Measurements from ENCODE around the gene LRP4.
A peak's percentile ranks its signal among the peaks of the same experiment; 100 is the strongest.

Gene LRP4

DNA sequence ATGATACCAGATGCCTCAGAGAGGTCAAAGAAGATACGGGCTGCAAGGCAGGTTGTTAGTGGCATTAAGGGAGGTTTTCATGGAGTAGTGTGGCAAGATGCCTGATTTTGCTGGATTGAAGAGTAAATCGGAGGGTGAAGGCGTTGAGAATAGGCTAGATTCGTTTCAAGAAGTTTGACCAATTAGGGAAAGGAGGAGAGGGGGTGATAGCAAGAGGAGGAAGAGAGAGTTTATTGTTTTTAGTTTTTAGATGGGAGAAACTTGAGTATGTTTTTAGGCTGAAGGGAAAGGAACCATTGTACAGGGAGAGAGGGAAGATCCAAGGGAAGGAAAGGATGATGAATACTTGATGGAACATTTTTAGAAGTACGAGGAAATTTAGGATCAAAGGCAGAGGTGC, 34.7 kb upstream of the LRP4 start:
- H4K20me1 ChIP-seq (ENCODE audit: insufficient read depth, low read length, poor library complexity, severe bottlenecking) = no peaks in the 10 kb centered on the region
- H3K4me2 ChIP-seq (ENCODE audit: low read depth, low read length, poor library complexity, severe bottlenecking) = no peak overlapping the region
- TF ChIP-seq EZH2phosphoT487 (IDR thresholded peaks at IDR 0.05; ENCODE audit: borderline replicate concordance) = no peak
- TF ChIP-seq, protein P1, sequence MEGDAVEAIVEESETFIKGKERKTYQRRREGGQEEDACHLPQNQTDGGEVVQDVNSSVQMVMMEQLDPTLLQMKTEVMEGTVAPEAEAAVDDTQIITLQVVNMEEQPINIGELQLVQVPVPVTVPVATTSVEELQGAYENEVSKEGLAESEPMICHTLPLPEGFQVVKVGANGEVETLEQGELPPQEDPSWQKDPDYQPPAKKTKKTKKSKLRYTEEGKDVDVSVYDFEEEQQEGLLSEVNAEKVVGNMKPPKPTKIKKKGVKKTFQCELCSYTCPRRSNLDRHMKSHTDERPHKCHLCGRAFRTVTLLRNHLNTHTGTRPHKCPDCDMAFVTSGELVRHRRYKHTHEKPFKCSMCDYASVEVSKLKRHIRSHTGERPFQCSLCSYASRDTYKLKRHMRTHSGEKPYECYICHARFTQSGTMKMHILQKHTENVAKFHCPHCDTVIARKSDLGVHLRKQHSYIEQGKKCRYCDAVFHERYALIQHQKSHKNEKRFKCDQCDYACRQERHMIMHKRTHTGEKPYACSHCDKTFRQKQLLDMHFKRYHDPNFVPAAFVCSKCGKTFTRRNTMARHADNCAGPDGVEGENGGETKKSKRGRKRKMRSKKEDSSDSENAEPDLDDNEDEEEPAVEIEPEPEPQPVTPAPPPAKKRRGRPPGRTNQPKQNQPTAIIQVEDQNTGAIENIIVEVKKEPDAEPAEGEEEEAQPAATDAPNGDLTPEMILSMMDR (conservative IDR thresholded peaks at IDR 0.05; ENCODE audit: low read length) = no peak
- H3K4me1 ChIP-seq (ENCODE audit: insufficient read depth, low read length, poor library complexity, severe bottlenecking) = peaks cover 17% of the 10 kb centered on the region
- H3K9me3 ChIP-seq (ENCODE audit: insufficient read depth, low read depth, low read length) = no peaks in the 10 kb centered on the region
- H3K4me3 ChIP-seq (ENCODE audit: low read length, poor library complexity, severe bottlenecking) = no peak overlapping the region
- no peaks in the 10 kb centered on the region for H3K9me2 ChIP-seq (replicated peaks; ENCODE audit: low read depth, low read length)
- H2AFZ ChIP-seq (ENCODE audit: low read length) = no peak overlapping the region
- H3K79me2 ChIP-seq (ENCODE audit: insufficient read depth, low read length) = no peaks in the 10 kb centered on the region
- no peaks in the 10 kb centered on the region for H3F3A ChIP-seq (ENCODE audit: low read depth)
- no peaks in the 10 kb centered on the region for H3K27me3 ChIP-seq (ENCODE audit: insufficient read depth, low read length, poor library complexity, severe bottlenecking)
- H3K36me3 ChIP-seq (ENCODE audit: insufficient read depth, low read length) = no peaks in the 10 kb centered on the region
- no peak overlapping the region for H3K9ac ChIP-seq (ENCODE audit: low read depth, low read length, poor library complexity, severe bottlenecking)

DNA sequence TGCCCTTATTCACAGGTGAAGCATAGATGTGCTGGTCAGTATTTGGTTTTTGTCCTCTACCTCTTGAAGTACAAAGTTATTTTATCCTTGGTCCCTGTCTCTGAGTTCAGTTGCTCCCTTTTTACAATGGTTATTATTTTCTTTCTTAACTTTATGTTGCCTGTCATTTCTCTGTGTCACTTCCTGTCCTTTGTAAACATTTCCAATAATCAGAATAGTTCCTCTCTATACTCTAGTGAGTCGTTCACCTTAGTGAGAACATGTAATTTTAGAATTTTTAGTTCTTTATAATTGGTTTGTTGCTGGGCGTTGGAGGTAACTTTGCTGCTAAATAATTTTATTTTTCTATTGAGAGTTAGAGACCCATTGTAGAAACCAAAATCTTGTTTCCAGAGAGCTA, 34.2 kb upstream of the LRP4 start:
- TF ChIP-seq, protein P1 (conservative IDR thresholded peaks at IDR 0.05; ENCODE audit: low read length) = no peak
- no peak for TF ChIP-seq EZH2phosphoT487 (IDR thresholded peaks at IDR 0.05; ENCODE audit: borderline replicate concordance)
- Histone ChIP-seq H3K9me3 (ENCODE audit: insufficient read depth, low read depth, low read length) (no peaks in the 10 kb centered on the region), H3F3A (ENCODE audit: low read depth) (no peaks in the 10 kb centered on the region), H2AFZ (ENCODE audit: low read length) (no peak overlapping the region), H4K20me1 (ENCODE audit: insufficient read depth, low read length, poor library complexity, severe bottlenecking) (no peaks in the 10 kb centered on the region), H3K36me3 (ENCODE audit: insufficient read depth, low read length) (no peaks in the 10 kb centered on the region), H3K9ac (ENCODE audit: low read depth, low read length, poor library complexity, severe bottlenecking) (no peak overlapping the region), H3K79me2 (ENCODE audit: insufficient read depth, low read length) (no peaks in the 10 kb centered on the region), H3K4me3 (ENCODE audit: low read length, poor library complexity, severe bottlenecking) (no peak overlapping the region), H3K4me2 (ENCODE audit: low read depth, low read length, poor library complexity, severe bottlenecking) (peak overlapping the region; percentile 16), H3K4me1 (ENCODE audit: insufficient read depth, low read length, poor library complexity, severe bottlenecking) (peaks cover 19% of the 10 kb centered on the region), H3K9me2 (replicated peaks; ENCODE audit: low read depth, low read length) (no peaks in the 10 kb centered on the region), H3K27me3 (ENCODE audit: insufficient read depth, low read length, poor library complexity, severe bottlenecking) (no peaks in the 10 kb centered on the region)

DNA sequence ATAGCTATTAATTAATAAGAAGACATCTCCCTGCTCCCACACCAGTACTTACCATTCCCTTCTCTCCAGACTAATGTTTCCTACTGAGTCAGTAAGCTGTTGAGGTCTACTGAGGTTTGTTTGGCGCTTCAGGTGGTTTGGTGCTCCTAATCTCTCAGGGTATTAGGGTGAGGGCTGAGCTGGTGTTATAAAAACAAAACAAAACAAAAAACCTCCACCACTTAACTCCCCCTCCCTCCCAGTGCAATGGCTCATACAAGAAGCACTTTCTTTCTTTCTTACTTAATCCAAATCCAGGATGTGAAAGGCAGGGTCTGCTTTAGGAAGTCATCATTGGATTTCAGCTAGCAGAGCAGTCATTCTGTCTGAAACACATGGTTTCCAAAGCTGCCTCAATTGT, 33.5 kb upstream of the LRP4 start:
- Histone ChIP-seq H3K4me2 (ENCODE audit: low read depth, low read length, poor library complexity, severe bottlenecking) (peak overlapping the region; percentile 16), H3K79me2 (ENCODE audit: insufficient read depth, low read length) (no peaks in the 10 kb centered on the region), H3K9ac (ENCODE audit: low read depth, low read length, poor library complexity, severe bottlenecking) (no peak overlapping the region), H3K36me3 (ENCODE audit: insufficient read depth, low read length) (no peaks in the 10 kb centered on the region), H3K9me3 (ENCODE audit: insufficient read depth, low read depth, low read length) (no peaks in the 10 kb centered on the region), H3K4me3 (ENCODE audit: low read length, poor library complexity, severe bottlenecking) (no peak overlapping the region), H3K4me1 (ENCODE audit: insufficient read depth, low read length, poor library complexity, severe bottlenecking) (peaks cover 19% of the 10 kb centered on the region), H2AFZ (ENCODE audit: low read length) (no peak overlapping the region), H3F3A (ENCODE audit: low read depth) (no peaks in the 10 kb centered on the region), H3K27me3 (ENCODE audit: insufficient read depth, low read length, poor library complexity, severe bottlenecking) (no peaks in the 10 kb centered on the region), H4K20me1 (ENCODE audit: insufficient read depth, low read length, poor library complexity, severe bottlenecking) (no peaks in the 10 kb centered on the region), H3K9me2 (replicated peaks; ENCODE audit: low read depth, low read length) (no peaks in the 10 kb centered on the region)
- TF ChIP-seq EZH2phosphoT487 (IDR thresholded peaks at IDR 0.05; ENCODE audit: borderline replicate concordance) = no peak
- TF ChIP-seq, protein P1 (conservative IDR thresholded peaks at IDR 0.05; ENCODE audit: low read length) = no peak

All from Loucy (cell line).